ENCODE measurements around the gene LRIG1.

DNA sequence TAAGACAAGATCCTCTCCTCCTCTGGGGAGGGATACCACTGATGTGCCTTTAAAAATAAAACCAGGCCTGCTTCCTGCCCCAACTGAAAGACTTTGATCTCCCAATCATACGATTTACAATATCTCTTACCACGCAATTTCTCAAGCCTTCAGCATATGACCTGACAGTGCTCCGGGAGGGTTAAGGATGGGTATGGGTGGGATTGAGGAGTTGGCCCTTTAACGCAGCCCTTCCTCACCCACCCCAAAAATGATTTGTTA is 67.4 kb downstream of the LRIG1 start:
- no peak for TF ChIP-seq NFYB (IDR thresholded peaks at IDR 0.05; ENCODE audit: extremely low read depth, insufficient read length)
- TF ChIP-seq RFX5 (IDR thresholded peaks at IDR 0.05; ENCODE audit: low read depth, low read length), result no peak
- TF ChIP-seq, protein P1, sequence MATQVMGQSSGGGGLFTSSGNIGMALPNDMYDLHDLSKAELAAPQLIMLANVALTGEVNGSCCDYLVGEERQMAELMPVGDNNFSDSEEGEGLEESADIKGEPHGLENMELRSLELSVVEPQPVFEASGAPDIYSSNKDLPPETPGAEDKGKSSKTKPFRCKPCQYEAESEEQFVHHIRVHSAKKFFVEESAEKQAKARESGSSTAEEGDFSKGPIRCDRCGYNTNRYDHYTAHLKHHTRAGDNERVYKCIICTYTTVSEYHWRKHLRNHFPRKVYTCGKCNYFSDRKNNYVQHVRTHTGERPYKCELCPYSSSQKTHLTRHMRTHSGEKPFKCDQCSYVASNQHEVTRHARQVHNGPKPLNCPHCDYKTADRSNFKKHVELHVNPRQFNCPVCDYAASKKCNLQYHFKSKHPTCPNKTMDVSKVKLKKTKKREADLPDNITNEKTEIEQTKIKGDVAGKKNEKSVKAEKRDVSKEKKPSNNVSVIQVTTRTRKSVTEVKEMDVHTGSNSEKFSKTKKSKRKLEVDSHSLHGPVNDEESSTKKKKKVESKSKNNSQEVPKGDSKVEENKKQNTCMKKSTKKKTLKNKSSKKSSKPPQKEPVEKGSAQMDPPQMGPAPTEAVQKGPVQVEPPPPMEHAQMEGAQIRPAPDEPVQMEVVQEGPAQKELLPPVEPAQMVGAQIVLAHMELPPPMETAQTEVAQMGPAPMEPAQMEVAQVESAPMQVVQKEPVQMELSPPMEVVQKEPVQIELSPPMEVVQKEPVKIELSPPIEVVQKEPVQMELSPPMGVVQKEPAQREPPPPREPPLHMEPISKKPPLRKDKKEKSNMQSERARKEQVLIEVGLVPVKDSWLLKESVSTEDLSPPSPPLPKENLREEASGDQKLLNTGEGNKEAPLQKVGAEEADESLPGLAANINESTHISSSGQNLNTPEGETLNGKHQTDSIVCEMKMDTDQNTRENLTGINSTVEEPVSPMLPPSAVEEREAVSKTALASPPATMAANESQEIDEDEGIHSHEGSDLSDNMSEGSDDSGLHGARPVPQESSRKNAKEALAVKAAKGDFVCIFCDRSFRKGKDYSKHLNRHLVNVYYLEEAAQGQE (IDR thresholded peaks at IDR 0.05; ENCODE audit: borderline replicate concordance), result no peak
- TF ChIP-seq, protein P1 (CRISPR knock-in tag; IDR thresholded peaks at IDR 0.05; ENCODE audit: low read depth), result no peak
- no peak for TF ChIP-seq SP1 (CRISPR knock-in tag; IDR thresholded peaks at IDR 0.05)
- TF ChIP-seq MEIS2 (IDR thresholded peaks at IDR 0.05; ENCODE audit: partially characterized antibody), result no peak
- TF ChIP-seq PTTG1 (tag; IDR thresholded peaks at IDR 0.05; ENCODE audit: low read depth), result no peak
- no peak for TF ChIP-seq ZNF354B (CRISPR knock-in tag; IDR thresholded peaks at IDR 0.05)
- no peak for TF ChIP-seq NR3C1 (CRISPR knock-in tag; IDR thresholded peaks at IDR 0.05)
